WTC11 (cell line): ENCODE measurements around the gene ISLR. TPM values are rescaled to one million over a fixed set of nuclear protein-coding genes. Genes with fewer than 3 reads are reported as not detected.
A peak's percentile ranks its signal among the peaks of the same experiment; 100 is the strongest.

Experiments
- ATAC-seq: fragments of 200-7000 bp; cut with Tn5 transposase; 2 replicates; pipeline ENCODE4 v1.10.0; 2021; ENCODE audit warnings: mild to moderate bottlenecking, moderate library complexity
- CTCF ChIA-PET: fragments of 300-600 bp; sonication (Branson Sonifier 250); formaldehyde crosslinking; loops from one replicate; lab custom pipeline; 2021; ENCODE audit warnings: antibody characterized with exemption; lab: Charles Lee
- POLR2A ChIA-PET: fragments of 350-600 bp; sonication (Branson Sonifier 250); formaldehyde crosslinking; loops from one replicate; lab custom pipeline; 2021; ENCODE audit warnings: antibody characterized with exemption; lab: Charles Lee
- DNase-seq: peaks from one replicate; pipeline ENCODE4 v3.0.0; 2021; ENCODE audit warnings: low spot score
- H3K27ac Mint-ChIP-seq: 2 replicates; pipeline ENCODE4 v1.8.0; 2021; ENCODE audit warnings: mixed read lengths
- H3K27me3 Mint-ChIP-seq: 2 replicates; pipeline ENCODE4 v1.8.0; 2021; ENCODE audit warnings: low read depth, mild to moderate bottlenecking, moderate library complexity, mixed read lengths
- H3K36me3 Mint-ChIP-seq: 2 replicates; pipeline ENCODE4 v1.8.0; 2021; ENCODE audit warnings: mixed read lengths
- H3K4me1 Mint-ChIP-seq: 2 replicates; pipeline ENCODE4 v1.8.0; 2022; ENCODE audit warnings: mixed read lengths
- H3K4me3 Mint-ChIP-seq: 2 replicates; pipeline ENCODE4 v1.8.0; 2021; ENCODE audit warnings: mild to moderate bottlenecking, moderate library complexity, mixed read lengths
- H3K9me3 Mint-ChIP-seq: 2 replicates; pipeline ENCODE4 v1.8.0; 2021; ENCODE audit warnings: mixed read lengths
- ARID4B ChIP-seq: sonication (generic); formaldehyde crosslinking; IDR thresholded peaks from 2 replicates; pipeline ENCODE4 v1.8.0; 2023; ENCODE audit warnings: missing genetic modification reagents, mild to moderate bottlenecking, borderline replicate concordance
- E2F5 ChIP-seq: sonication (generic); formaldehyde crosslinking; IDR thresholded peaks from 2 replicates; pipeline ENCODE4 v1.8.1; 2022; ENCODE audit warnings: mild to moderate bottlenecking, moderate library complexity, missing genetic modification reagents
- ETV6 ChIP-seq: sonication (generic); formaldehyde crosslinking; IDR thresholded peaks from 2 replicates; pipeline ENCODE4 v1.8.1; 2022; ENCODE audit warnings: mild to moderate bottlenecking, missing genetic modification reagents
- GRHL2 ChIP-seq: fragments of 250-450 bp; sonication (Bioruptor Pico); IDR thresholded peaks from 2 replicates; pipeline ENCODE4 v1.8.0; 2022; ENCODE audit warnings: mild to moderate bottlenecking, moderate library complexity; ENCODE audit not compliant: insufficient replicate concordance, severe bottlenecking
- NR1H2 ChIP-seq: sonication (generic); formaldehyde crosslinking; IDR thresholded peaks from 2 replicates; pipeline ENCODE4 v1.9.0; 2021; ENCODE audit warnings: mild to moderate bottlenecking, moderate library complexity, missing genetic modification reagents
- RELA ChIP-seq: sonication (generic); formaldehyde crosslinking; IDR thresholded peaks from 2 replicates; pipeline ENCODE4 v1.8.1; 2022; ENCODE audit warnings: missing genetic modification reagents, mild to moderate bottlenecking, borderline replicate concordance
- USF2 ChIP-seq: sonication (generic); formaldehyde crosslinking; IDR thresholded peaks from 2 replicates; pipeline ENCODE4 v1.8.1; 2023; ENCODE audit warnings: mild to moderate bottlenecking, missing genetic modification reagents, moderate library complexity
- ZNF532 ChIP-seq: fragments of 250-450 bp; sonication (Bioruptor Pico); IDR thresholded peaks from 2 replicates; pipeline ENCODE4 v1.9.0; 2021; ENCODE audit warnings: mild to moderate bottlenecking, borderline replicate concordance
- total RNA-seq: library from RNA; stranded (reverse); gene quantifications from 3 replicates; pipeline ENCODE4 v1.2.3, GENCODE V29; 2021

Gene ISLR
- total RNA-seq, 1 experiment from 2014 or later, result 0.63 TPM

- H3K36me3 Mint-ChIP-seq, result peaks cover 8% of the 10 kb centered on the region; the same call in 1 of the 2 replicates
- TF ChIP-seq USF2 (CRISPR knock-in tag) (0 out of 2 replicates have a peak, but pooled peaks have one; percentile 13), GRHL2 (CRISPR knock-in tag) (no peak)
- peaks cover 36% of the 10 kb centered on the region for H3K4me1 Mint-ChIP-seq
- H3K27ac Mint-ChIP-seq, result no peak overlapping the region
- no peak overlapping the region for H3K4me3 Mint-ChIP-seq
- H3K9me3 Mint-ChIP-seq, result no peaks in the 10 kb centered on the region
- ATAC-seq (no peak), DNase-seq (no peak)
- POLR2A ChIA-PET, result no interaction called here
- CTCF ChIA-PET, result interaction anchor here (1.0 kb wide), 1 partner anchor 30 kb away, joined by 3 read pairs; no protein-coding TSS in a partner anchor
- H3K27me3 Mint-ChIP-seq, result no peaks in the 10 kb centered on the region; the same call in 1 of the 2 replicates
Measured at GRCh38 chr15:74179101-74179841, 5.8 kb downstream of the ISLR start.

GRCh38 chr15:74179983-74180880, 6.7 kb downstream of the ISLR start:
- CTCF ChIA-PET, result interaction anchor here (1.6 kb wide), 1 partner anchor 129 kb away, joined by 4 read pairs; no protein-coding TSS in a partner anchor
- TF ChIP-seq NR1H2 (no peak), GRHL2 (CRISPR knock-in tag) (no peak), ZNF532 (CRISPR knock-in tag) (no peak), ETV6 (CRISPR knock-in tag) (no peak), RELA (CRISPR knock-in tag) (no peak), ARID4B (CRISPR knock-in tag) (no peak), E2F5 (CRISPR knock-in tag) (no peak), USF2 (CRISPR knock-in tag) (no peak)
- TF ChIP-seq, all 79 proteins: peak for 0
- no peaks in the 10 kb centered on the region for H3K9me3 Mint-ChIP-seq
- peaks cover 8% of the 10 kb centered on the region; the same call in 1 of the 2 replicates for H3K36me3 Mint-ChIP-seq
- H3K27ac Mint-ChIP-seq, result no peak overlapping the region
- no peak for ATAC-seq
- no peak overlapping the region for H3K4me3 Mint-ChIP-seq
- POLR2A ChIA-PET, result no interaction called here
- H3K4me1 Mint-ChIP-seq, result peaks cover 31% of the 10 kb centered on the region
- DNase-seq, result no peak
- no peaks in the 10 kb centered on the region; the same call in 1 of the 2 replicates for H3K27me3 Mint-ChIP-seq
